ENCODE results near the gene URB1. TPM values are rescaled to one million over a fixed set of nuclear protein-coding genes. Genes with fewer than 3 reads are reported as not detected.

URB1 gene
- total and polyA plus RNA-seq, 2 of the 8 experiments (the other 6 are each of a cell fraction or from before 2014, with no cell fraction given), result 8.1 to 28.9 TPM

DNA sequence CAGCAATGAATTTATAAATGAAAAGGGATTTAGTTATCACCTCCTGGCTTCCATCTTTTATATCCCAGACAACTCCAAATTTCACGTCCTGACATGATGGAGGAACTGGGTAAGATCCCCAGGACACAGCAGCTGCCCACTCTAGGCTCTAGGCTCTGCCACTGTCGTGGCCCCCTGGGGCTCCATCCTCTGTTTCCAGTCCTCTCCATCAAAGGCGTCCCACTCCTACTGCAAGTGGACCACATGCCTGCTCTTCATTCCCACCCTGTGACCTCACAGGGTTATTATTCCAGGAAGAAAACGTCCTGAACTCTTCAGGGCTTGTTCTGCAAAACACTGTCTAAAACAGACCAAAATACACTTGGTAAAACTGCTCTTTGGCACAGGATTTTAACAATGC, 11.9 kb downstream of the URB1 start:
- 87% methylated on average over 4 of the region's 4 CpGs; no CpG with 5 or more reads in 1 of the 2 experiments for WGBS, 2 experiments (ENCODE audit: extremely low coverage in 1 of 2, insufficient coverage in 1 of 2, insufficient read length in 1 of 2, insufficient replicate concordance in 2 of 2, low coverage in 1 of 2, low lambda C conversion rate in 2 of 2, missing lambda C conversion rate in 1 of 2)
- no peak overlapping the region for H3K23ac ChIP-seq (ENCODE audit: insufficient read length)
- peaks cover 7% of the 10 kb centered on the region; the same call in 1 of the 2 replicates for H3K79me1 ChIP-seq (ENCODE audit: low read depth, low read length)
- no peak overlapping the region for H3K27ac ChIP-seq (ENCODE audit: low read depth, low read length)
- TF ChIP-seq RBBP5 (IDR thresholded peaks at IDR 0.05; ENCODE audit: borderline replicate concordance, low read depth, low read length), result no peak
- TF ChIP-seq ASH2L (IDR thresholded peaks at IDR 0.05; ENCODE audit: low read length), result no peak
- TF ChIP-seq, protein P1, sequence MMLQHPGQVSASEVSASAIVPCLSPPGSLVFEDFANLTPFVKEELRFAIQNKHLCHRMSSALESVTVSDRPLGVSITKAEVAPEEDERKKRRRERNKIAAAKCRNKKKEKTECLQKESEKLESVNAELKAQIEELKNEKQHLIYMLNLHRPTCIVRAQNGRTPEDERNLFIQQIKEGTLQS (IDR thresholded peaks at IDR 0.05; ENCODE audit: insufficient read depth, low read depth, low read length), result no peak
- TF ChIP-seq BACH1 (IDR thresholded peaks at IDR 0.05; ENCODE audit: low read length), result no peak
- TF ChIP-seq CTBP2 (IDR thresholded peaks at IDR 0.05; ENCODE audit: borderline replicate concordance, insufficient read depth, insufficient read length, low read length), result no peak
- no peak for TF ChIP-seq EP300 (IDR thresholded peaks at IDR 0.05; ENCODE audit: borderline replicate concordance in 1 of 2, low read depth in 2 of 2, low read length in 2 of 2)
- no peaks in the 10 kb centered on the region for H3K27me3 ChIP-seq (replicated peaks in 1 of 4; ENCODE audit: control insufficient read depth in 3 of 4, extremely low read depth in 1 of 4, insufficient read depth in 3 of 4, low read length in 3 of 4)
- no peak overlapping the region for H2AFZ ChIP-seq (ENCODE audit: low read length)
- no peaks in the 10 kb centered on the region for H3K4me1 ChIP-seq (replicated peaks in 1 of 4; ENCODE audit: control insufficient read depth in 3 of 4, insufficient read depth in 4 of 4, low read length in 3 of 4)
- no peak overlapping the region for H3K4me3 ChIP-seq (ENCODE audit: extremely low read depth in 1 of 4, insufficient read depth in 2 of 4, low read depth in 3 of 4, low read length in 4 of 4)
- H2BK20ac ChIP-seq (ENCODE audit: low read length), result no peak overlapping the region
- no peak overlapping the region for H3K4me2 ChIP-seq (ENCODE audit: insufficient read depth in 1 of 2, low read depth in 2 of 2, low read length in 2 of 2)
- peaks cover 23 to 68% (median 43%) of the 10 kb centered on the region in 4 experiments for H3K36me3 ChIP-seq (ENCODE audit: control insufficient read depth in 2 of 4, insufficient read depth in 4 of 4, low read length in 3 of 4)
- FAIRE-seq (no peak), DNase-seq (ENCODE audit: low read depth in 1 of 2, low spot score in 2 of 2) (no peak)
- H2BK5ac ChIP-seq (ENCODE audit: low read depth, low read length), result no peak overlapping the region
- no peak overlapping the region for H3K4ac ChIP-seq (replicated peaks; ENCODE audit: insufficient read length, low read depth, low read length)
- H2BK15ac ChIP-seq (ENCODE audit: low read length), result no peak overlapping the region
- no peak overlapping the region for H2BK12ac ChIP-seq (ENCODE audit: low read depth, low read length)
- no peak overlapping the region for H3K18ac ChIP-seq (ENCODE audit: extremely low read depth, low read length)
- H2BK120ac ChIP-seq (replicated peaks; ENCODE audit: low read depth, low read length), result no peak overlapping the region
- H3K79me2 ChIP-seq (ENCODE audit: control insufficient read depth in 1 of 2, insufficient read depth in 2 of 2, low read length in 2 of 2), result peaks cover 0 to 16% of the 10 kb centered on the region in 2 experiments; a peak in 2 of 4 replicates
- no peak overlapping the region for H4K5ac ChIP-seq (ENCODE audit: insufficient read length, low read depth, low read length)
- no peak overlapping the region for H4K8ac ChIP-seq (ENCODE audit: extremely low read depth, insufficient read depth, low read length)
- POLR2A ChIA-PET (ENCODE audit: partially characterized antibody), result no interaction called here
- no peak overlapping the region for H4K91ac ChIP-seq (replicated peaks; ENCODE audit: insufficient read length, low read length)
- CTCF ChIA-PET (ENCODE audit: partially characterized antibody), result interaction anchor here (1.3 kb wide), 1 partner anchor 22 kb away, joined by 3 read pairs; no protein-coding TSS in a partner anchor
- peaks cover 2 to 11% of the 10 kb centered on the region in 2 experiments for H4K20me1 ChIP-seq (replicated peaks in 1 of 2; ENCODE audit: control insufficient read depth in 1 of 2, insufficient read depth in 2 of 2, low read length in 2 of 2)
- H3K14ac ChIP-seq (ENCODE audit: insufficient read length), result no peak overlapping the region
- H3K56ac ChIP-seq (replicated peaks; ENCODE audit: insufficient read length, low read depth, low read length), result no peak overlapping the region
- H3K9ac ChIP-seq (replicated peaks in 1 of 4; ENCODE audit: extremely low read depth in 1 of 4, low read depth in 3 of 4, low read length in 3 of 4), result 0 out of 7 replicates have a peak overlapping the region, but pooled peaks of 1 of the 4 experiments have one; percentile 4
- no peaks in the 10 kb centered on the region for H3K23me2 ChIP-seq (ENCODE audit: low read depth, low read length)
- H3K9me3 ChIP-seq (ENCODE audit: insufficient read depth in 2 of 2, low read depth in 1 of 2, low read length in 1 of 2), result no peaks in the 10 kb centered on the region
- no peak overlapping the region for H2AK5ac ChIP-seq (ENCODE audit: low read depth, low read length)
